HG02610 (cell line): ENCODE measurements around the gene SHISA9.

Source experiments
- ATAC-seq: cut with Tn5 transposase; IDR thresholded peaks from one replicate; pipeline ENCODE4 v1.9.1; 2021; ENCODE audit warnings: mild to moderate bottlenecking, moderate library complexity; ENCODE audit not compliant: unreplicated experiment

The SHISA9 gene

GRCh38 chr16:13110124-13110796 lies 208.9 kb downstream of the SHISA9 start:
- ATAC-seq, result no peak

GRCh38 chr16:13111747-13112146 lies 210.3 kb downstream of the SHISA9 start:
- ATAC-seq, result no peak

GRCh38 chr16:13113741-13114140 lies 212.3 kb downstream of the SHISA9 start:
- no peak for ATAC-seq

GRCh38 chr16:13118091-13118490 lies 216.7 kb downstream of the SHISA9 start:
- no peak for ATAC-seq

DNA sequence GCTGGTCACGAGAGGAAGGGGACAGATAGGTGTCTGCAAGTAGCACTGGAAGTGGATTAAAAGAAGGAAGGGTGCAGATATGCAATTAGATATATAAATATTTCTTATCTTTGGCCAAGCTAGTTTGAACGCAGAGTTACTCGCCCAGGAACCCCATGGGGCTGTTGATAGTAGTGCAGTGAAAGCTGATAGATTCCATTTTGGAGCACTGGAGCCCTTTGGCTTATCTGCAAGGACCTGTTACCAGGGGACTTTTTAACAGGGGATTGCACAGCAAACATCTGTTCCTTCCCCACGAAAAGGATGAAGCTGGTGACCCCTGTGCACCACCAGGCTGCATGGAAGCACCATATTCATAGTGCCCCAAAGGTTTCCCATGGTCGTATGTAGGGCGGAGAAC lies 218.7 kb downstream of the SHISA9 start:
- ATAC-seq, result no peak

GRCh38 chr16:13120557-13120956 lies 219.2 kb downstream of the SHISA9 start:
- no peak for ATAC-seq

DNA sequence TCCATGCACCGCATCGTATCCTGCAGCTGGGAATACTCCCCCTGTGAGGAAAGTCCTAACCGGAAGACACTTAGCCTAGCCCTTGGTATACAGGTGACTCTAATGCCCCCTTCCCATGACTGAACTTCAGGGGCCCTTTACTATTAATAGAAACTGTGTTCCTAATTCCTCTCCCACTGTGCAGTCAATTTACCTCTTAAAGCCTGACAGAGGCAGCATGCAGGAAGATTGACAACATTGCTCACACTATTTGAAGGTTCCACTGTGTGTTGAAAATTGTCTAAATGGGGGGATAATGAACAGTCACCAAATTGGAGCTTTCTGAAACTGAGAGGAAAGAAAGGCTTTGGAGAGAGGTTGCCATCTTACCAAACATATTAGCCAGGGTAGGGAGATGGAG lies 222.6 kb downstream of the SHISA9 start:
- ATAC-seq, result no peak

DNA sequence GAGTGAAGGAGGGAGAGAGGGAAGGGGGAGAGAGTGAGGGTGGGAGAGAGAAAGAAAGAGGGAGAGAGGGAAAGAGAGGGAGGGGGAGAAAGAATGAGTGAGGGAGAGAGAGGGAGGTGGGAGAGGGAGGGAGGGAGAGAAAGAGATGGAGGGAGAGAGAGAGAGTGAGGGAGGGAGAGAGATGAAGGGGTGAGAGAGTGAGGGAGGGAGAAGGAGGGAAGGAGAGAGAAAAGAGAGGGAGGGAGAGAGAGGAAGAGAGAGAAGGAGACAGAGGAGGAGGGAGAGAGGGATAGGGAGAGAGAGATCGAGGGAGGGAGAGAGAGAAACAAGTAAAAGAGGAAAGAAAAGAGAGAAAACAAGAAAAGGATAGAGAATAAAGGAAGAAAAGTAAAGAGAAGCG lies 225.7 kb downstream of the SHISA9 start:
- ATAC-seq, result no peak

DNA sequence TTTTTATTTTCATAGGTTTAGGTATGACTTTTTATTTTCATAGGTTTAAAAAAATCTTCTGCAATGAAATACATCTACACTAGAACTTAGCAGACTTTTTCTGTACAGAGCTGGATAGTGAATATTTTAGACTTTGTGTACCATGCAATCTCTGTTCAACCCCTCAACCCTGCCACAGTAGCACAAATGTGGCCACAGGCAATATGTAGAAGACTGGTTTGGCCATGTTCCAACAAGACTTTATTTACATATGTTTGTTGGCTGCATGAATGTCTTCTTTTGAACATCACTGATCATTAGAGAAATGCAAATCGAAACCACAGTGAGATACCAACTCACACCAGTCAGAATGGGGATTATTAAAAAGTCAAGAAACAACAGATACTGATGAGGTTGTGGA lies 229.2 kb downstream of the SHISA9 start:
- no peak for ATAC-seq

- no peak for ATAC-seq
Measured at GRCh38 chr16:13134836-13135235, 233.4 kb downstream of the SHISA9 start.

- no peak for ATAC-seq
Measured at GRCh38 chr16:13136901-13137300, 235.5 kb downstream of the SHISA9 start.

DNA sequence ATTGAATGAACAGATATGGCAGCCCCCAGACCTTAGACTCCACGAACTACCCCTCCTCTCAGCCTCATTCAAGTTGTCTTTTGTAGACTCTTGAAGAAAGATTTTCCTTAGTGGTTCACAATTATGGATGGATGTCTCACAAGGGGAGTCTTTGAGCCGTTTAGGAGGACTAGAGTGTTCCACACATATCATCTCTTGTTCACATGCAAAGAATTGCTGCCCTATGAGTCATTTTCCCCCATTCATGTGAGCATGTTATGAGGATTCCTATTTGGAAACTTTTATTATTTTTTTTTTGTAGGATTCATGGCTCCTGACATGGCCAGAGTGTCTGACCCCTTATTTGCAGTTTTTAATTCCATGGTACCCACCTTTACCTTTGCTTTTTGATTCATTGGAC lies 237.1 kb downstream of the SHISA9 start:
- no peak for ATAC-seq

- ATAC-seq, result no peak
Measured at GRCh38 chr16:13139661-13140241, 238.4 kb downstream of the SHISA9 start.

DNA sequence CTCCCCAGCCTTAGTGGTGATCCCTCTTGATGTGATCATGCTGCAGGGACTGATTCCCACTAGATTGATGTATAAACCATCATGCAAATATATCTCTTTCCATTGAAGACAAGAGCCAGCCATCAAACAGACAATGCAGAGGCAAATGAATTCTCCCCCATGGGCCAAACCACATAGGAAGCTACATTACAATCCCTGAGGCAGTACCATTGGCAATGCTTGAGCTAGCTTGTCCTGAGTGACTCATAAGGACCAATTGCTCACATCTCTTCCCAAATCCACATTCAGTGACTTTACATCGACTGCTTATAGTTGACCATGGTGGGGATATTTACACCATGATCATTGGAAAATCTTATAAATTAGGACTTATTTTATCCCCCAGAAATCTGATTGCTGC lies 242.2 kb downstream of the SHISA9 start:
- no peak for ATAC-seq

GRCh38 chr16:13146829-13147228 lies 245.4 kb downstream of the SHISA9 start:
- no peak for ATAC-seq

DNA sequence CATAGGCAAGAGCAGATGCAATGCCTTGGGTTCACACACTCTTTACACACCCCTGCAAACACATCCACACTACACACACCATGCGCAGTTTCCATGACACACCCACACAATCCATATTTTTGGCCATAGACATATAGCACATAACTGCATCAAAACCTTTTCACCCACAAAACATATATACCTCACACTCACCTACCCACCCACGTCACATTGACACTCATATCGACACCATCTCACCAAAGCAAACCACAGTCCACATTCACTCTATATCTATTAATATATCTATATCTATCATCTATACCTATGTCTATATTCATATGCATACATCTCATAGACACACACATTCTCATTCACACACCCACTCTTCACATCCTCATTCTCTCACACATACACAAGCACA lies 246.9 kb downstream of the SHISA9 start:
- no peak for ATAC-seq

- ATAC-seq, result no peak
Measured at GRCh38 chr16:13148836-13149235, 247.4 kb downstream of the SHISA9 start.

- ATAC-seq, result no peak
Measured at GRCh38 chr16:13150181-13150885, 248.9 kb downstream of the SHISA9 start.

DNA sequence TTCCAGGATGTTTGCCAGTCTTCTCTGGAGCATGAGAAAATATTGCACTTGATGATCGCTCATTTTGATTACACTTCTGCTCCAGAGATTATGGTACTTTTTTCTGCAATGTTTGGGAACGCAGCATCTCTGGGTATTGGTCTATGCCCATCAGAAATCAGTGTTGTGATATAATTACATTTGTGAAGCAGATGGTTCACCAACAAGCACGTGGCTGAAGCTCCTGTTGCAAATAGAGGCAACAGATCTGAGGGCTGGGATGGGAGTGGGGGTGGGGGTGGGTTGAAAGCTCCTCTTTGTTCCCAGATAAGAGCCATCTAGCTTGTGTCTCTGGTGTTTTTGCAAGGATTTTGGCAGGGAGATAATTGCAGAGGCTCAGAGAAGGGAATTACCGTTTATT lies 252.3 kb downstream of the SHISA9 start:
- ATAC-seq, result no peak

- no peak for ATAC-seq
Measured at GRCh38 chr16:13154799-13155198, 253.4 kb downstream of the SHISA9 start.

- ATAC-seq, result no peak
Measured at GRCh38 chr16:13155377-13155776, 254.0 kb downstream of the SHISA9 start.

DNA sequence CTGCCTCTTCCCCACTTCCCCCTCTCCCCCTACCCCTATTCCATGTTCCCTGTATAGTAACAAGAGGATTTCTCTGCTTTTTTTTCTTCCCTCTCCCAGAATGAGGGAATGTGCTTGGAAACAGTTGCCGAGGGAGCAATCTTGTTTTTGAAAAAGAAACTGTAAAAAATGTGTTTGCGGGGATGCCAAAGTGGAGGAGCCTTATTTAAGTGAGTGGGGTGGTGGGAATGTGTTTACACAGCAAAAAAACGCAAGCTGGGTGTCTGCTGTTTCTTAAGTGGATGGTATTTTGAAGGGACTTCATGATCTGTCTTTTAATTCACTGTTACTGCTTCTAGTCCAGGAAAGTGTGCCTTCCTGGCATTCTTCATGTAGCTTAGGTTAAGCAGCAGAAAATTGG lies 254.4 kb downstream of the SHISA9 start:
- ATAC-seq, result no peak
